GM21619 (cell line): Measurements from ENCODE around the gene KRT39.

ENCODE experiments used
- ATAC-seq: cut with Tn5 transposase; IDR thresholded peaks from one replicate; pipeline ENCODE4 v1.9.1; 2021; ENCODE audit not compliant: unreplicated experiment

Gene KRT39

GRCh38 chr17:40981115-40981514 is 14.4 kb upstream of the KRT39 start:
- ATAC-seq, result no peak

GRCh38 chr17:40980596-40980995 is 13.8 kb upstream of the KRT39 start:
- ATAC-seq, result no peak

GRCh38 chr17:40980117-40980516 is 13.4 kb upstream of the KRT39 start:
- ATAC-seq, result no peak

GRCh38 chr17:40978575-40979151 is 11.9 kb upstream of the KRT39 start:
- ATAC-seq, result no peak

GRCh38 chr17:40975516-40975915 is 8.8 kb upstream of the KRT39 start:
- no peak for ATAC-seq

- no peak for ATAC-seq
Observed at GRCh38 chr17:40974366-40974765, 7.6 kb upstream of the KRT39 start.

GRCh38 chr17:40967582-40967981 is 834 bp upstream of the KRT39 start:
- no peak for ATAC-seq

GRCh38 chr17:40963838-40964237 is 2.9 kb downstream of the KRT39 start:
- ATAC-seq, result no peak

GRCh38 chr17:40962059-40962561 is 4.6 kb downstream of the KRT39 start:
- no peak for ATAC-seq

GRCh38 chr17:40961591-40961990 is 5.2 kb downstream of the KRT39 start:
- ATAC-seq, result no peak

GRCh38 chr17:40960144-40960543 is 6.6 kb downstream of the KRT39 start:
- no peak for ATAC-seq

- ATAC-seq, result no peak
Observed at GRCh38 chr17:40958086-40958953, 8.4 kb downstream of the KRT39 start.

GRCh38 chr17:40956401-40957254 is 10.1 kb downstream of the KRT39 start:
- ATAC-seq, result no peak

- no peak for ATAC-seq
Observed at GRCh38 chr17:40953881-40954280, 12.9 kb downstream of the KRT39 start.

- ATAC-seq, result no peak
Observed at GRCh38 chr17:40952661-40953060, 14.1 kb downstream of the KRT39 start.

GRCh38 chr17:40952154-40952553 is 14.6 kb downstream of the KRT39 start:
- ATAC-seq, result no peak

- no peak for ATAC-seq
Observed at GRCh38 chr17:40951011-40951622, 15.6 kb downstream of the KRT39 start.

- no peak for ATAC-seq
Observed at GRCh38 chr17:40950176-40950575, 16.6 kb downstream of the KRT39 start.

- no peak for ATAC-seq
Observed at GRCh38 chr17:40949418-40949817, 17.3 kb downstream of the KRT39 start.

GRCh38 chr17:40947929-40948328 is 18.8 kb downstream of the KRT39 start:
- ATAC-seq, result no peak

- ATAC-seq, result no peak
Observed at GRCh38 chr17:40945414-40945813, 21.3 kb downstream of the KRT39 start.
